Muscle of leg (tissue), 11 donors: ENCODE measurements around the gene FBLN5. TPM values are rescaled to one million over a fixed set of nuclear protein-coding genes. Genes with fewer than 3 reads are reported as not detected.
A peak's percentile ranks its signal among the peaks of the same experiment; 100 is the strongest.

Experiments
- DNase-seq: peaks from one replicate; pipeline ENCODE4 v3.0.0; 2013
- H3K27ac ChIP-seq: one replicate; pipeline ENCODE4 v1.5.1; 2013; ENCODE audit warnings: mild to moderate bottlenecking, low read length, control low read depth
- H3K27me3 ChIP-seq: one replicate; pipeline ENCODE4 v1.6.1; 2013; ENCODE audit warnings: low read length; ENCODE audit not compliant: control insufficient read depth, insufficient read depth
- H3K36me3 ChIP-seq: one replicate; pipeline ENCODE4 v1.6.1; 2013; ENCODE audit warnings: low read length; ENCODE audit not compliant: control insufficient read depth, insufficient read depth
- H3K4me1 ChIP-seq: one replicate; pipeline ENCODE4 v1.6.1; 2013; ENCODE audit warnings: low read length; ENCODE audit not compliant: control insufficient read depth, insufficient read depth
- H3K4me3 ChIP-seq: one replicate; pipeline ENCODE4 v1.5.1; 2013; ENCODE audit warnings: low read length, control low read depth
- H3K9me3 ChIP-seq: replicated peaks from 2 replicates; pipeline ENCODE4 v1.6.1; 2013; ENCODE audit warnings: low read depth, low read length; ENCODE audit not compliant: control insufficient read depth
- WGBS: methylation state at CpG from one replicate; pipeline ENCODE4 v1.1.5; 2013; ENCODE audit warnings: missing lambda C conversion rate; ENCODE audit not compliant: insufficient coverage; 5-methylcytosine and 5-hydroxymethylcytosine counted together
- polyA plus RNA-seq, 8 donors: library from polyadenylated mRNA; unstranded; fragments of 120-200 nt; gene quantifications; one replicate each; pipeline versions ENCODE4 v1.2.1 to v1.2.3, GENCODE V29; 2013; ENCODE audit warnings: inconsistent platforms in 1 of 8, low replicate concordance in 1 of 8; ENCODE audit not compliant: insufficient read length in 8 of 8, insufficient read depth in 1 of 8
- total RNA-seq: library from RNA; stranded (reverse); fragments of 120-200 nt; gene quantifications from one replicate; pipeline ENCODE4 v1.2.4, GENCODE V29; 2013

FBLN5 gene
- total and polyA plus RNA-seq, 9 donors, result 31.5 to 128 (median 82.8) TPM

DNA sequence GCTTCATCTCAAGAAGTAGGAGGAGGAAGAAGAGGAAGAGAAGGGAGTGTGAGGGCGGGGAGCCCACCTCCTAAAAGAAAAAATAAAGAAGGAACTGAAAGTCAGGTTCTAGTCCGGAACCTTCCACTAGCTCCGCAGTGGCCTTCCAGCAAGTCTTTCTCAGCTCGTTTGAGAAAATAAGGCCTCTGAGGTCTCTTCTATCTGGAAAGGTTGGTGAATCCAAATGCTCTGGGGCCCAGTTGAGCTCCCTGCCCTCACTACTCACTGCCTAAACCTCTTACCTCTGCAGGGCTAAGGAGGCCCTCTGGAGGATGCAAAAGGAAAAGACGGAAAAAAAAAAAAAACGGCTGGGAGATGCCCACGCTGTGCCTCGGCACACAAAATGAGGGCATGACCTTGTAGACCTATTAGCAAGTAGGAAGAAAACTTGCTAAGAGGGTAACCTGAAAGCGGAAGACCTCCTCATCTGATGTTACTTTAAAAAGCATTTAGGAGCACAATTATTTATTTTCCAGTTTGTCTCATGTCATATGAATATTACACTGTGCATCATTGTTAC, 35.9 kb downstream of the FBLN5 start:
- WGBS, result 50% methylated on average over 2 of the region's 9 CpGs
- H3K27ac ChIP-seq, result no peak overlapping the region
- H3K9me3 ChIP-seq, result no peaks in the 10 kb centered on the region
- no peaks in the 10 kb centered on the region for H3K4me1 ChIP-seq
- no peak for DNase-seq
- no peaks in the 10 kb centered on the region for H3K36me3 ChIP-seq
- H3K27me3 ChIP-seq, result no peaks in the 10 kb centered on the region
- no peak overlapping the region for H3K4me3 ChIP-seq

DNA sequence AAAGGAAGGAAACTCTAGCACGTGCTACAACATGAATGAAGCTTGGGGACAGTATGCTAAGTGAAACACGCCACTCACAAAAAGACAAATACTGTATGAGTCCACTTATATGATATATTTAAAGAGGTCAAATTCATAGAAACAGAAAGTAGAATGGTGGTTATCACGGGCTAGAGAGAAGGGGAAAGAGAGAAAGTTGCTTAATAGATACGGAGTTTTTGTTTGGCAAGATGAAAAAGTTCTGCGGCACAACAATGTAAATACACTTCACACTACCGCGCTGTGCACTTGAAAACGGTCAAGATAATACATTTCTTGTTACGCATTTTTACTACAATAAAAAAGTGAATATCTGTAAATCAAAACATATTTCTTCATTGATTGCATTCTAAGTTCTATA, 37.3 kb downstream of the FBLN5 start:
- DNase-seq, result no peak
- Histone ChIP-seq H3K4me1 (no peaks in the 10 kb centered on the region), H3K9me3 (no peaks in the 10 kb centered on the region), H3K4me3 (no peak overlapping the region), H3K27ac (no peak overlapping the region), H3K36me3 (no peaks in the 10 kb centered on the region), H3K27me3 (no peaks in the 10 kb centered on the region)
- WGBS, result no CpG with 5 or more reads among the region's 9 CpGs

DNA sequence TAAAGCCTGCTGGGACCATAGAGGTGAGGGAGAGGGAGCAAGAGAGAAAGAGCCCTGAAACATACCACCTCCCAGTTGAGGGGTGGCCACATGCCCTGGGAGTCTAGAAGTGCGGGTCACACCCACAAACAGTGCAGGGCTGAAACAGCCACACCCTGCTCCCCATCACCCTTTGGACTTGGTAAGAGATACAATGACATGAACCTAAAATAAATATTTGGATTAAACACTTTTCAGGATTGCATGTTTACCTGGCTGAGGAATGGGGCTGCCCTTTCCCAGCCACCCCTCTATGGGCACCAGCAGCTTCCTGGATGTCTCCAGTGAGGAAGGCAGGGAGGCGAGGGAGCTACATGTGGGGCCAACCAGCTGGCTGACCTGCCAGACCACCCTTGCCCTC, 41.1 kb downstream of the FBLN5 start:
- Histone ChIP-seq H3K4me1 (peaks cover 10% of the 10 kb centered on the region), H3K9me3 (no peaks in the 10 kb centered on the region), H3K36me3 (no peaks in the 10 kb centered on the region), H3K27ac (no peak overlapping the region), H3K27me3 (no peaks in the 10 kb centered on the region), H3K4me3 (no peak overlapping the region)
- WGBS, result 100% methylated on average over 1 of the region's 2 CpGs
- DNase-seq, result no peak

DNA sequence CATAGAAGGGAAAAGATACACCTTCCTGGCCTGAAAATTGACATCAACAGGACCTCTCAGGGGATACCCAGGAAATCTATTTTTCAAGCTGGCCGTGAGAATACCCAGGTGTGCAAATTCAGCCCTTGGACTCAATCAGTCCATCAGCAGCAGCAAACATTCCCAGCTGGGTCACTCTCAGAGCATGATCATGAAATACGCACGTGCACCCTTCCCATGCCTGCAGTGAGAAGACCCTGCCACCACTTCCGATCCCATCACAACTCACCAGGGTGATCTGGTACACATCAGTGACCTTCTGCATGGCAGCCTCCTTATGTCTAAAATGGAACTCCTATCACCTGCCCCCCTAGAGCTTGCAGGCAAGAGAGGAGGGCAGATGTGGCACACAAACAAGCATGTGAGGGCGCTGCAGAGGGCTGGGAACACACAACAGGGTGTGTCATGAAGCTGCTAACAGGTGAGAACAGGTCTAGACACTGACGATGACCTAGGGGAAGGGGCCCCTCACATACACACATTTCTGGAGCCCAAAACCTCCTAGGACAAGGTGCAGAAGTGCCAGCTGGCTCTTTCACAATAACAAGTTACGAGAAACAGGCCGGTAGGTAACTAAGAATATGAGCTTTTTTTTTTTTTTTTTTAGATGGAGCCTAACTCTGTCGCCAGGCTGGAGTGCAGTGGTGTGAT, 42.4 kb downstream of the FBLN5 start:
- Histone ChIP-seq H3K4me1 (peaks cover 20% of the 10 kb centered on the region), H3K9me3 (no peaks in the 10 kb centered on the region), H3K36me3 (no peaks in the 10 kb centered on the region), H3K27ac (no peak overlapping the region), H3K27me3 (no peaks in the 10 kb centered on the region), H3K4me3 (no peak overlapping the region)
- WGBS, result 68% methylated on average over 4 of the region's 9 CpGs
- DNase-seq, result no peak

DNA sequence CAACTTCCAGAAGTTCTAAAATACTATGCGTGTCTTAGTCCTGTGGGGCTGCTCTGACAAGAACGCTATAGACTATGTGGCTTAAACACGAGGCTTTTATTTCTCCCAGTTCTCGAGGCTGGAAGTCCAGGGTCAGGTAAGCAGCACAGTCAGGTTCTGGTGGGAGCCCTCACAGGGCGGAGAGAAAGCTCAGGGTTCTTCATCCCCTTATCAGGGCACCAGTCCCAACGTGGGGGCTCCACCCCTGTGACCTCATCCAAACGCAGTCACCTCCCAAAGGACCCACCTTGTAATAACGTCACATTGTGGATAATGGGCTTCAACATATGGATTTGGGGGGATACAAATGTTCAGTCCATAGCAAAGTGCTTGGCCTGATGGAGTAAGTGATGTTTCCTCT, 43.0 kb downstream of the FBLN5 start:
- 80% methylated on average over 4 of the region's 8 CpGs for WGBS
- H3K27ac ChIP-seq, result no peak overlapping the region
- peaks cover 25% of the 10 kb centered on the region for H3K4me1 ChIP-seq
- H3K9me3 ChIP-seq, result no peaks in the 10 kb centered on the region
- H3K27me3 ChIP-seq, result no peaks in the 10 kb centered on the region
- DNase-seq, result no peak
- H3K36me3 ChIP-seq, result no peaks in the 10 kb centered on the region
- H3K4me3 ChIP-seq, result no peak overlapping the region

DNA sequence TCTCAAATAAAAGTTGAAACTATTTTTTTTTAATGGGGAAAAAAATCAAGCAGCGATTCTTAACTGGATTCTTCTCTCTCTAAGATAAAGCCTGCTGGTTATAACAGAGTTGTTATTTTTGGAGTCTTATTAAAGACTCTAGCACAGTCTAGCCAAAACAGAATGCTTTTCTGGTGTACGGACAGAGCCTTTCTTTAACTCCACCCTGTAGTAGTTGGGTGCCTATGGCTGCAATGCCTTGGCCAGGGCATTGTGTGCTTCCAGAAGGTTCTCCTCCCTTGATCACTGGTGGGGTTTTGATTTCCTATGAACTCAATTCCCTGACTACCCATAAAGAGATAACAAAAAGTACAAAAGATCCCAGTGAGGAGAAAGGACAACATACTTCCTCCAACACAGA, 44.4 kb downstream of the FBLN5 start:
- H3K9me3 ChIP-seq, result no peaks in the 10 kb centered on the region
- no peaks in the 10 kb centered on the region for H3K36me3 ChIP-seq
- no CpG with 5 or more reads among the region's 2 CpGs for WGBS
- H3K4me3 ChIP-seq, result no peak overlapping the region
- no peaks in the 10 kb centered on the region for H3K27me3 ChIP-seq
- no peak for DNase-seq
- no peak overlapping the region for H3K27ac ChIP-seq
- peaks cover 35% of the 10 kb centered on the region for H3K4me1 ChIP-seq

DNA sequence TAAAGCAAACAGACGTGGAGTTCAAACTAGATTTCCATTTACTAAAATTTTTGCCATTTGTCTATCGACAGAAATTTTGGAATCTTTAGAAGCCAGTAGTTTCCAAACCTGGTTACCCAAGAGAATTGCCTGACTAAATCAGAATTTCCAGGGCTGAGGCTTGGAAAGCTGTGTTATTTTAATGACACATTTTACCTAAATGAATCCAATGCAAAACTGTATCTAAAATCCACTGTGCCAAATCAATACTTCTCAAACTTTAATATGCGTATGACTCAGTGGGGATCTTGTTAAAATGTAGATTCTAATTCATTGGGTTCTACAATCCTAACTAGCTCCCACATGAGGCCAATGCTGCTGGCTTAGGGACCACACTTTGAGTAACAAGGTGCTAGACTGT, 45.2 kb downstream of the FBLN5 start:
- Histone ChIP-seq H3K36me3 (no peaks in the 10 kb centered on the region), H3K4me3 (no peak overlapping the region), H3K27ac (no peak overlapping the region), H3K4me1 (peaks cover 42% of the 10 kb centered on the region), H3K27me3 (no peaks in the 10 kb centered on the region), H3K9me3 (no peaks in the 10 kb centered on the region)
- WGBS, result 40% methylated on average over 1 of the region's 3 CpGs
- no peak for DNase-seq

DNA sequence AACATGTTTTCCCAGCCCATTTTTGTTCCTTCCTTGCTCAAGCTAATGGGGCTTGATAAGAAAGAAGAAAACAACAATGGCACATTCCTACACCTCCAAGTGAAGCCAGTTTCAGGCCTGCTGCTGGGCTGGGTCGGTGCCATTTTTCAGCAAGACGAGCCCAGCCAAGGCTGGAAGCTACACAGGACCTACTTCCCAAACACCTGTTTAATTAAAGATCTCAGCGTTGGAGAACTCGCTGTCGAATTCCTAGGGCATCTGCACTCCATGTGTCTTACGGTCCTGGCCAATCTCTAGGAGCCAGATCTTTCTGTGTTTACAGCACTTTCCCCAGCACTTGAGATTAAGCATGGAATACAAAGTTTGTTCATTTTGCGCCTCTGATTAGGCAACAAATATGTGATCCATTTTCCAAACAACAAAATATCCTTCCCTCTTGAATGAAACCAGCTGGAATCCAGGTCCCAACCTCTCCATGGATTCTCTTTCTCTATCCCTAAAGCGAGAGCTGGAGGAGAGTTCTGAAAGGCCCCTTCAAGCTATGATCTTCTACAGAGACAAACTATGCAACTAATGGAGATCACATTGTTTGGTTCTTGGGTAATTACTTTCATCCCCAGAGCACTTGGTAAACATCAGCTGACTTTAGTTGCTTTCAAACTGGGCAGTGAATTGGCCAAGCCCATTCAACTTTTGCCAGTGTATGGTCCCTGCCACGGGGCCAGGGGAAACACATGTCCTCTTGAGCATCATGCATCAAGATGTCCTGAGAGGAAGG, 45.9 kb downstream of the FBLN5 start:
- Histone ChIP-seq H3K27me3 (no peaks in the 10 kb centered on the region), H3K4me1 (peaks cover 49% of the 10 kb centered on the region), H3K27ac (peak overlapping the region; percentile 37), H3K36me3 (no peaks in the 10 kb centered on the region), H3K9me3 (no peaks in the 10 kb centered on the region), H3K4me3 (no peak overlapping the region)
- WGBS, result 27% methylated on average over 7 of the region's 9 CpGs
- peak; percentile 81 for DNase-seq

DNA sequence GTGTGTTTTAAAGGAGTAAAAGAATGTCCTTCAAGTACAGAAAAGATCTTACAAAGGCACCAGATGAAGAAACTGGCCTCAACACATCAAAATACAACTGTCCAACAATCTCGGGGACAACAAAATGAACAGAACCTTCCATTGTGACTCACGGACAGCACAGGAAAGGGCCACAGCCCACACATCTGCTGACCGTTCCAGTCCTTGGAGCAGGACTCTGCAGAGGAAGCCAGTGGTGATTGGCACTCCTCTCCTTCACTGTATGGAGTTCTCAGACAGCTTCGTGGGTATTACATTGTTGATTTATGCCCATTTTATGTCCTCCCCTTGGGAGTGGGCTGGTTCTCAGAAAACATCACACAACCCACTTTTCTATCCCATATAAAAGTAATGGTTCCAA, 47.7 kb downstream of the FBLN5 start:
- Histone ChIP-seq H3K27ac (no peak overlapping the region), H3K4me1 (peaks cover 56% of the 10 kb centered on the region), H3K4me3 (no peak overlapping the region), H3K36me3 (no peaks in the 10 kb centered on the region), H3K27me3 (no peaks in the 10 kb centered on the region), H3K9me3 (no peaks in the 10 kb centered on the region)
- no CpG with 5 or more reads among the region's 4 CpGs for WGBS
- no peak for DNase-seq

DNA sequence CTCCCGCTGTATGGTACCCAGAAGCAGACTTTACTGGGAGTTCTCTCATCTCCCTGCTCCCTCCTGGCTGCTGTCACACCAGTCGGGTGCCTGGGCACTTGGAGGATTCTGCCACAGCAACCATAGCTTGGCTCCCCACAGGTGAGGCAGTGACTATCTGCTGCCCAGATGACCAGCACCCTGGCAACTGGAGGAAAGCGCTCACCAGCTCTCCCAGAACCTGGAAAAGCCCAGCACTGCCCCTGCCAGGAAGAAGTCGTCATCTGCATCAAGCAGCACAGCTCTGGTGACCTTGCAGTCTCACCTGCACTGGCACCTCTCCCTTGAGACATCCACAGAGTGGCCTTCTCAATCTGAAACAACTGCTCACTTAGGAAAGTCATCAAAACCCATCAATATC, 48.3 kb downstream of the FBLN5 start:
- Histone ChIP-seq H3K27me3 (no peaks in the 10 kb centered on the region), H3K36me3 (no peaks in the 10 kb centered on the region), H3K4me3 (no peak overlapping the region), H3K9me3 (no peaks in the 10 kb centered on the region), H3K27ac (no peak overlapping the region), H3K4me1 (peaks cover 56% of the 10 kb centered on the region)
- no peak for DNase-seq
- 92% methylated on average over 4 of the region's 4 CpGs for WGBS
